ENCODE data around the gene RPS16.

DNA sequence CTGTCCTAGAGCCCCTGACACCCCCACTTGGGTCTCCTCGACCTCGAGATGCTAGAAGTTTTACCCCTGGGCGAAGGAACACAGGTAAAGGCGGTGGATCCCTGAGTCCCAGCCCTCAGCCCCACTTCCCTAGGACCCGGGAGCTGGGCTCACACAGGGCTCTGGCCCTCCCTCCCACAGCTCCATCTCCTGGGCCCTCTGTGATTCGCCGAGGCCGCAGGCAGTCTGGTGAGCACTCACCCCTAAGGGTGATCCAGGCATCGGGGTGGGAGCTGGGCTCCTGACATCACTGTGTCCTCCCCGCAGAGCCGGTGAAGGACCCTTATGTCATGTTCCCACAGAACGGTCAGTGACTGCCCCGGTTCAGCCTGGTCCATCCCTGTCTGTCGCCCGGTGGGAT is 15.0 kb downstream of the RPS16 start:
- TF ChIP-seq, protein P1, sequence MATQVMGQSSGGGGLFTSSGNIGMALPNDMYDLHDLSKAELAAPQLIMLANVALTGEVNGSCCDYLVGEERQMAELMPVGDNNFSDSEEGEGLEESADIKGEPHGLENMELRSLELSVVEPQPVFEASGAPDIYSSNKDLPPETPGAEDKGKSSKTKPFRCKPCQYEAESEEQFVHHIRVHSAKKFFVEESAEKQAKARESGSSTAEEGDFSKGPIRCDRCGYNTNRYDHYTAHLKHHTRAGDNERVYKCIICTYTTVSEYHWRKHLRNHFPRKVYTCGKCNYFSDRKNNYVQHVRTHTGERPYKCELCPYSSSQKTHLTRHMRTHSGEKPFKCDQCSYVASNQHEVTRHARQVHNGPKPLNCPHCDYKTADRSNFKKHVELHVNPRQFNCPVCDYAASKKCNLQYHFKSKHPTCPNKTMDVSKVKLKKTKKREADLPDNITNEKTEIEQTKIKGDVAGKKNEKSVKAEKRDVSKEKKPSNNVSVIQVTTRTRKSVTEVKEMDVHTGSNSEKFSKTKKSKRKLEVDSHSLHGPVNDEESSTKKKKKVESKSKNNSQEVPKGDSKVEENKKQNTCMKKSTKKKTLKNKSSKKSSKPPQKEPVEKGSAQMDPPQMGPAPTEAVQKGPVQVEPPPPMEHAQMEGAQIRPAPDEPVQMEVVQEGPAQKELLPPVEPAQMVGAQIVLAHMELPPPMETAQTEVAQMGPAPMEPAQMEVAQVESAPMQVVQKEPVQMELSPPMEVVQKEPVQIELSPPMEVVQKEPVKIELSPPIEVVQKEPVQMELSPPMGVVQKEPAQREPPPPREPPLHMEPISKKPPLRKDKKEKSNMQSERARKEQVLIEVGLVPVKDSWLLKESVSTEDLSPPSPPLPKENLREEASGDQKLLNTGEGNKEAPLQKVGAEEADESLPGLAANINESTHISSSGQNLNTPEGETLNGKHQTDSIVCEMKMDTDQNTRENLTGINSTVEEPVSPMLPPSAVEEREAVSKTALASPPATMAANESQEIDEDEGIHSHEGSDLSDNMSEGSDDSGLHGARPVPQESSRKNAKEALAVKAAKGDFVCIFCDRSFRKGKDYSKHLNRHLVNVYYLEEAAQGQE (IDR thresholded peaks at IDR 0.05; ENCODE audit: insufficient read depth in 1 of 2, low read depth in 2 of 2, low read length in 2 of 2) = no peak
- no peak for TF ChIP-seq POLR2AphosphoS5 (IDR thresholded peaks at IDR 0.05; ENCODE audit: low read depth, low read length)
- TF ChIP-seq SIN3A (IDR thresholded peaks at IDR 0.05; ENCODE audit: borderline replicate concordance, insufficient read depth, low read length) = no peak
- TF ChIP-seq TAF1 (IDR thresholded peaks at IDR 0.05; ENCODE audit: borderline replicate concordance, insufficient read depth, low read length) = no peak
- TF ChIP-seq FOXP2 (optimal IDR thresholded peaks at IDR 0.05; ENCODE audit: borderline replicate concordance, extremely low read depth, extremely low read length, insufficient read depth) = no peak

All from PFSK-1 (cell line).